DMS53 treated with DMSO at 0.1 percent for 48 hours (cell line): Measurements from ENCODE around the gene PHACTR3.

ENCODE experiments used
- DNase-seq: peaks from one replicate; lab custom pipeline; 2025; ENCODE audit not compliant: unreplicated experiment; lab: John Stamatoyannopoulos, UW

PHACTR3 gene

GRCh38 chr20:59668926-59669850, 64.8 kb downstream of the PHACTR3 start:
- no peak for DNase-seq

- no peak for DNase-seq
Measured at GRCh38 chr20:59670786-59671492, 66.6 kb downstream of the PHACTR3 start.

GRCh38 chr20:59671661-59672471, 67.5 kb downstream of the PHACTR3 start:
- DNase-seq, result no peak

GRCh38 chr20:59672576-59672975, 68.2 kb downstream of the PHACTR3 start:
- DNase-seq, result no peak

- DNase-seq, result no peak
Measured at GRCh38 chr20:59673288-59673997, 69.1 kb downstream of the PHACTR3 start.

- DNase-seq, result no peak
Measured at GRCh38 chr20:59673998-59674445, 69.7 kb downstream of the PHACTR3 start.

GRCh38 chr20:59676126-59676850, 71.9 kb downstream of the PHACTR3 start:
- no peak for DNase-seq

- DNase-seq, result no peak
Measured at GRCh38 chr20:59676851-59677182, 72.5 kb downstream of the PHACTR3 start.

- no peak for DNase-seq
Measured at GRCh38 chr20:59677586-59677985, 73.2 kb downstream of the PHACTR3 start.

GRCh38 chr20:59678288-59678687, 73.9 kb downstream of the PHACTR3 start:
- DNase-seq, result no peak

- no peak for DNase-seq
Measured at GRCh38 chr20:59678951-59679350, 74.6 kb downstream of the PHACTR3 start.

GRCh38 chr20:59680148-59680650, 75.9 kb downstream of the PHACTR3 start:
- DNase-seq, result no peak

- DNase-seq, result no peak
Measured at GRCh38 chr20:59680852-59681251, 76.5 kb downstream of the PHACTR3 start.

- no peak for DNase-seq
Measured at GRCh38 chr20:59682603-59683002, 78.3 kb downstream of the PHACTR3 start.

GRCh38 chr20:59683181-59683580, 78.8 kb downstream of the PHACTR3 start:
- DNase-seq, result no peak

- DNase-seq, result no peak
Measured at GRCh38 chr20:59684685-59685242, 80.4 kb downstream of the PHACTR3 start.

GRCh38 chr20:59686404-59687346, 82.3 kb downstream of the PHACTR3 start:
- no peak for DNase-seq

GRCh38 chr20:59688356-59688755, 84.0 kb downstream of the PHACTR3 start:
- DNase-seq, result no peak
